WTC11 (cell line): ENCODE data around the gene DTNBP1. TPM values are rescaled to one million over a fixed set of nuclear protein-coding genes. Genes with fewer than 3 reads are reported as not detected.

Experiments used
- ATAC-seq: fragments of 200-7000 bp; cut with Tn5 transposase; 2 replicates; pipeline ENCODE4 v1.10.0; 2021; ENCODE audit warnings: mild to moderate bottlenecking, moderate library complexity
- CTCF ChIA-PET: fragments of 300-600 bp; sonication (Branson Sonifier 250); formaldehyde crosslinking; loops from one replicate; lab custom pipeline; 2021; ENCODE audit warnings: antibody characterized with exemption; lab: Charles Lee
- POLR2A ChIA-PET: fragments of 350-600 bp; sonication (Branson Sonifier 250); formaldehyde crosslinking; loops from one replicate; lab custom pipeline; 2021; ENCODE audit warnings: antibody characterized with exemption; lab: Charles Lee
- DNase-seq: peaks from one replicate; pipeline ENCODE4 v3.0.0; 2021; ENCODE audit warnings: low spot score
- H3K27ac Mint-ChIP-seq: 2 replicates; pipeline ENCODE4 v1.8.0; 2021; ENCODE audit warnings: mixed read lengths
- H3K27me3 Mint-ChIP-seq: 2 replicates; pipeline ENCODE4 v1.8.0; 2021; ENCODE audit warnings: low read depth, mild to moderate bottlenecking, moderate library complexity, mixed read lengths
- H3K36me3 Mint-ChIP-seq: 2 replicates; pipeline ENCODE4 v1.8.0; 2021; ENCODE audit warnings: mixed read lengths
- H3K4me1 Mint-ChIP-seq: 2 replicates; pipeline ENCODE4 v1.8.0; 2022; ENCODE audit warnings: mixed read lengths
- H3K4me3 Mint-ChIP-seq: 2 replicates; pipeline ENCODE4 v1.8.0; 2021; ENCODE audit warnings: mild to moderate bottlenecking, moderate library complexity, mixed read lengths
- H3K9me3 Mint-ChIP-seq: 2 replicates; pipeline ENCODE4 v1.8.0; 2021; ENCODE audit warnings: mixed read lengths
- ARID4B ChIP-seq: sonication (generic); formaldehyde crosslinking; IDR thresholded peaks from 2 replicates; pipeline ENCODE4 v1.8.0; 2023; ENCODE audit warnings: missing genetic modification reagents, mild to moderate bottlenecking, borderline replicate concordance
- ATF3 ChIP-seq: sonication (generic); formaldehyde crosslinking; conservative IDR thresholded peaks from 2 replicates; pipeline ENCODE4 v1.8.1; 2022; ENCODE audit warnings: mild to moderate bottlenecking, missing genetic modification reagents
- CREM ChIP-seq: sonication (generic); formaldehyde crosslinking; IDR thresholded peaks from 2 replicates; pipeline ENCODE4 v1.8.1; 2022; ENCODE audit warnings: mild to moderate bottlenecking, missing genetic modification reagents, moderate library complexity
- E2F5 ChIP-seq: sonication (generic); formaldehyde crosslinking; IDR thresholded peaks from 2 replicates; pipeline ENCODE4 v1.8.1; 2022; ENCODE audit warnings: mild to moderate bottlenecking, moderate library complexity, missing genetic modification reagents
- ELF4 ChIP-seq: sonication (generic); formaldehyde crosslinking; IDR thresholded peaks from 2 replicates; pipeline ENCODE4 v1.8.1; 2022; ENCODE audit warnings: low read depth, mild to moderate bottlenecking, moderate library complexity, missing genetic modification reagents
- EMX1 ChIP-seq: fragments of 250-450 bp; sonication (Bioruptor Pico); IDR thresholded peaks from 2 replicates; pipeline ENCODE4 v1.8.0; 2021; ENCODE audit warnings: mild to moderate bottlenecking
- FOXK1 ChIP-seq: sonication (generic); formaldehyde crosslinking; IDR thresholded peaks from 2 replicates; pipeline ENCODE4 v1.8.0; 2022; ENCODE audit warnings: mild to moderate bottlenecking, moderate library complexity, missing genetic modification reagents
- GABPB1 ChIP-seq: sonication (generic); formaldehyde crosslinking; IDR thresholded peaks from 2 replicates; pipeline ENCODE4 v1.8.1; 2023; ENCODE audit warnings: mild to moderate bottlenecking, missing genetic modification reagents
- GRHL2 ChIP-seq: fragments of 250-450 bp; sonication (Bioruptor Pico); IDR thresholded peaks from 2 replicates; pipeline ENCODE4 v1.8.0; 2022; ENCODE audit warnings: mild to moderate bottlenecking, moderate library complexity; ENCODE audit not compliant: insufficient replicate concordance, severe bottlenecking
- MLX ChIP-seq: sonication (generic); formaldehyde crosslinking; IDR thresholded peaks from 2 replicates; pipeline ENCODE4 v1.8.1; 2023; ENCODE audit warnings: mild to moderate bottlenecking, missing genetic modification reagents, moderate library complexity
- NFATC4 ChIP-seq: fragments of 250-450 bp; sonication (Bioruptor Pico); IDR thresholded peaks from 2 replicates; pipeline ENCODE4 v1.9.0; 2021; ENCODE audit warnings: mild to moderate bottlenecking
- NR2C2 ChIP-seq: sonication (generic); formaldehyde crosslinking; IDR thresholded peaks from 2 replicates; pipeline ENCODE4 v1.8.0; 2022; ENCODE audit warnings: mild to moderate bottlenecking, missing genetic modification reagents
- RORB ChIP-seq: fragments of 250-450 bp; sonication (Bioruptor Pico); IDR thresholded peaks from 2 replicates; pipeline ENCODE4 v1.9.0; 2021; ENCODE audit warnings: mild to moderate bottlenecking
- SMAD3 ChIP-seq: sonication (generic); formaldehyde crosslinking; IDR thresholded peaks from 2 replicates; pipeline ENCODE4 v1.8.0; 2022; ENCODE audit warnings: missing genetic modification reagents, mild to moderate bottlenecking, borderline replicate concordance
- TEAD1 ChIP-seq: sonication (generic); formaldehyde crosslinking; IDR thresholded peaks from 2 replicates; pipeline ENCODE4 v1.8.0; 2022; ENCODE audit warnings: mild to moderate bottlenecking, missing genetic modification reagents
- USF2 ChIP-seq: sonication (generic); formaldehyde crosslinking; IDR thresholded peaks from 2 replicates; pipeline ENCODE4 v1.8.1; 2023; ENCODE audit warnings: mild to moderate bottlenecking, missing genetic modification reagents, moderate library complexity
- ZMAT4 ChIP-seq: fragments of 250-450 bp; sonication (Bioruptor Pico); IDR thresholded peaks from 2 replicates; pipeline ENCODE4 v1.9.0; 2021; ENCODE audit warnings: mild to moderate bottlenecking
- ZNF138 ChIP-seq: sonication (generic); formaldehyde crosslinking; conservative IDR thresholded peaks from 2 replicates; pipeline ENCODE4 v1.8.1; 2022; ENCODE audit warnings: mild to moderate bottlenecking, moderate library complexity, missing genetic modification reagents
- ZNF281 ChIP-seq: sonication (generic); formaldehyde crosslinking; IDR thresholded peaks from 2 replicates; pipeline ENCODE4 v1.8.0; 2023; ENCODE audit warnings: mild to moderate bottlenecking, missing genetic modification reagents
- ZNF396 ChIP-seq: fragments of 250-450 bp; sonication (Bioruptor Pico); IDR thresholded peaks from 2 replicates; pipeline ENCODE4 v1.8.0; 2021; ENCODE audit warnings: mild to moderate bottlenecking, moderate library complexity, borderline replicate concordance
- ZNF423 ChIP-seq: fragments of 250-450 bp; sonication (Bioruptor Pico); IDR thresholded peaks from 2 replicates; pipeline ENCODE4 v2.1.2; 2022; ENCODE audit warnings: mild to moderate bottlenecking, moderate library complexity
- ZNF512 ChIP-seq: sonication (generic); formaldehyde crosslinking; IDR thresholded peaks from 2 replicates; pipeline ENCODE4 v1.8.1; 2022; ENCODE audit warnings: missing genetic modification reagents, borderline replicate concordance
- total RNA-seq: library from RNA; stranded (reverse); gene quantifications from 3 replicates; pipeline ENCODE4 v1.2.3, GENCODE V29; 2021
- TF ChIP-seq, protein P1 (sequence below): fragments of 250-450 bp; sonication (Bioruptor Pico); IDR thresholded peaks from 2 replicates; pipeline ENCODE4 v1.9.0; 2021; ENCODE audit warnings: moderate library complexity, mild to moderate bottlenecking, inconsistent platforms, borderline replicate concordance

Gene DTNBP1
- total RNA-seq, 1 experiment from 2014 or later = 15.1 TPM

DNA sequence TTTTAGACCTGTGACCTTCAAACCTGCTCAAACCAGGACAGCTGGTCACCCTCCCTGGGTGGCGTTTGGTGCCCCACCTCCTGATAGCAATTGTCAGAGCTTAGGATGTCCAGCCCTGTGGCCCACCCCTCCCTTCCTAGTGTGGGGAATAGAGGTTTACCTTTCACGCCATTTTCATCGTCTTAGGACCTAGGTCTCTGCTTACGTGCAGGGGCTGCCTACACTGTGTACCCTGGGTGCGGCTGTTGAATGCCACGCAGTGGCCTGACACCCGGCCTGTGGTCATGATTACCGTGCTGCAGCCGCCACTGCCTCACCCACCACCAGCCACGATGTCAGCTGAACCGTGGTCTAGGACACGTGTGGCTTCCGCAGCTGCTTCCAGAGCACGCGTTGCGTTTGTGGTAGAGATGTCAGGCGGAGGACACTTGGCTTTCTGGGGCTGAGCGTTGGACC, 157.3 kb downstream of the DTNBP1 start (continued):
- TF ChIP-seq E2F5 (CRISPR knock-in tag) (no peak), ATF3 (CRISPR knock-in tag) (no peak), TEAD1 (CRISPR knock-in tag) (no peak), GABPB1 (no peak)

GRCh38 chr6:15504581-15505350, 158.1 kb downstream of the DTNBP1 start:
- ATAC-seq (no peak), DNase-seq (no peak)
- ChIA-PET CTCF (no interaction called here), POLR2A (interaction anchor here (0.7 kb wide), 1 partner anchor 25 kb away, joined by 6 read pairs; no protein-coding TSS in a partner anchor)
- H3K9me3 Mint-ChIP-seq = no peaks in the 10 kb centered on the region
- no peak overlapping the region for H3K4me3 Mint-ChIP-seq
- no peaks in the 10 kb centered on the region for H3K27me3 Mint-ChIP-seq
- TF ChIP-seq USF2 (CRISPR knock-in tag) (no peak), SMAD3 (CRISPR knock-in tag) (no peak), FOXK1 (CRISPR knock-in tag) (no peak), ZNF396 (CRISPR knock-in tag) (no peak), ZNF138 (CRISPR knock-in tag) (no peak), CREM (CRISPR knock-in tag) (no peak), GRHL2 (CRISPR knock-in tag) (no peak), ELF4 (no peak), RORB (CRISPR knock-in tag) (no peak), ARID4B (CRISPR knock-in tag) (no peak), NFATC4 (CRISPR knock-in tag) (no peak), ZNF512 (CRISPR knock-in tag) (no peak), EMX1 (CRISPR knock-in tag) (no peak), NR2C2 (no peak), MLX (CRISPR knock-in tag) (no peak), ZNF281 (CRISPR knock-in tag) (no peak), ZNF423 (CRISPR knock-in tag) (no peak), ZMAT4 (CRISPR knock-in tag) (no peak)
- TF ChIP-seq, protein P1, sequence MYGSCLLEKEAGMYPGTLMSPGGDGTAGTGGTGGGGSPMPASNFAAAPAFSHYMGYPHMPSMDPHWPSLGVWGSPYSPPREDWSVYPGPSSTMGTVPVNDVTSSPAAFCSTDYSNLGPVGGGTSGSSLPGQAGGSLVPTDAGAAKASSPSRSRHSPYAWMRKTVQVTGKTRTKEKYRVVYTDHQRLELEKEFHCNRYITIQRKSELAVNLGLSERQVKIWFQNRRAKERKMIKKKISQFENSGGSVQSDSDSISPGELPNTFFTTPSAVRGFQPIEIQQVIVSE (CRISPR knock-in tag) = no peak
- H3K4me1 Mint-ChIP-seq = peaks cover 64% of the 10 kb centered on the region
- H3K27ac Mint-ChIP-seq = peak overlapping the region; percentile 94
- peaks cover 95% of the 10 kb centered on the region for H3K36me3 Mint-ChIP-seq
